ENCODE measurements around the gene TRIO. TPM values are rescaled to one million over a fixed set of nuclear protein-coding genes. Genes with fewer than 3 reads are reported as not detected.
"Not testable (repeated sequence)": the region's sequence is repeated elsewhere in the genome, so short reads cannot be mapped to it uniquely, and the experiment has no call there.

TRIO gene
- polyA plus RNA-seq, 1 experiment = 176 TPM

- DNase-seq (ENCODE audit: low read depth) = no peak
- Histone ChIP-seq H3K4me3 (ENCODE audit: low read depth, low read length) (no peak overlapping the region), H3K27me3 (ENCODE audit: control insufficient read depth, insufficient read depth, low read length) (no peaks in the 10 kb centered on the region), H3K36me3 (ENCODE audit: control insufficient read depth, insufficient read depth, low read length) (peaks cover 2% of the 10 kb centered on the region; the same call in 1 of the 2 replicates)
- POLR2A ChIA-PET = no interaction called here
- CTCF ChIA-PET = no interaction called here
- no peak for TF ChIP-seq CTCF (IDR thresholded peaks at IDR 0.05; ENCODE audit: insufficient read depth, low read depth, low read length)
Observed at GRCh38 chr5:14435481-14435880, 292.3 kb downstream of the TRIO start.

- POLR2A ChIA-PET; H3K27me3 ChIP-seq (ENCODE audit: control insufficient read depth, insufficient read depth, low read length); DNase-seq (ENCODE audit: low read depth); H3K4me3 ChIP-seq (ENCODE audit: low read depth, low read length); H3K36me3 ChIP-seq (ENCODE audit: control insufficient read depth, insufficient read depth, low read length): not testable (repeated sequence)
- CTCF ChIA-PET = interaction anchor here (1.4 kb wide), 1 partner anchor 212 kb away, joined by 4 read pairs; no protein-coding TSS in a partner anchor
Observed at GRCh38 chr5:14436122-14436521, 293.0 kb downstream of the TRIO start.

GRCh38 chr5:14436801-14437542 lies 293.8 kb downstream of the TRIO start:
- DNase-seq (ENCODE audit: low read depth) = no peak
- no peak for TF ChIP-seq CTCF (IDR thresholded peaks at IDR 0.05; ENCODE audit: insufficient read depth, low read depth, low read length)
- Histone ChIP-seq H3K36me3 (ENCODE audit: control insufficient read depth, insufficient read depth, low read length) (peaks cover 2% of the 10 kb centered on the region; the same call in 1 of the 2 replicates), H3K27me3 (ENCODE audit: control insufficient read depth, insufficient read depth, low read length) (no peaks in the 10 kb centered on the region), H3K4me3 (ENCODE audit: low read depth, low read length) (no peak overlapping the region)
- ChIA-PET POLR2A (no interaction called here), CTCF (interaction anchor here (0.7 to 1.4 kb wide), 3 partner anchors 8 to 211 kb away, joined by 3 to 4 read pairs (median 3); no protein-coding TSS in a partner anchor)

- no peaks in the 10 kb centered on the region for H3K27me3 ChIP-seq (ENCODE audit: control insufficient read depth, insufficient read depth, low read length)
- no peak overlapping the region for H3K4me3 ChIP-seq (ENCODE audit: low read depth, low read length)
- ChIA-PET CTCF (no interaction called here), POLR2A (no interaction called here)
- no peak for TF ChIP-seq CTCF (IDR thresholded peaks at IDR 0.05; ENCODE audit: insufficient read depth, low read depth, low read length)
- DNase-seq (ENCODE audit: low read depth) = no peak
- peaks cover 2% of the 10 kb centered on the region; the same call in 1 of the 2 replicates for H3K36me3 ChIP-seq (ENCODE audit: control insufficient read depth, insufficient read depth, low read length)
Observed at GRCh38 chr5:14438195-14438606, 295.1 kb downstream of the TRIO start.

GRCh38 chr5:14439087-14439871 lies 296.1 kb downstream of the TRIO start:
- ChIA-PET CTCF (no interaction called here), POLR2A (no interaction called here)
- no peak for DNase-seq (ENCODE audit: low read depth)
- H3K27me3 ChIP-seq (ENCODE audit: control insufficient read depth, insufficient read depth, low read length) = no peaks in the 10 kb centered on the region
- no peak overlapping the region for H3K4me3 ChIP-seq (ENCODE audit: low read depth, low read length)
- H3K36me3 ChIP-seq (ENCODE audit: control insufficient read depth, insufficient read depth, low read length) = peaks cover 3% of the 10 kb centered on the region; the same call in 1 of the 2 replicates
- TF ChIP-seq CTCF (IDR thresholded peaks at IDR 0.05; ENCODE audit: insufficient read depth, low read depth, low read length) = no peak

Data from BJ (cell line).